GM19023 (cell line): ENCODE measurements around the gene AMY2A.
"Not testable (repeated sequence)": the region's sequence is repeated elsewhere in the genome, so short reads cannot be mapped to it uniquely, and the experiment has no call there.

Experiments
- ATAC-seq: cut with Tn5 transposase; IDR thresholded peaks from one replicate; pipeline ENCODE4 v1.9.1; 2021; ENCODE audit warnings: mild to moderate bottlenecking, moderate library complexity; ENCODE audit not compliant: unreplicated experiment

The AMY2A gene

DNA sequence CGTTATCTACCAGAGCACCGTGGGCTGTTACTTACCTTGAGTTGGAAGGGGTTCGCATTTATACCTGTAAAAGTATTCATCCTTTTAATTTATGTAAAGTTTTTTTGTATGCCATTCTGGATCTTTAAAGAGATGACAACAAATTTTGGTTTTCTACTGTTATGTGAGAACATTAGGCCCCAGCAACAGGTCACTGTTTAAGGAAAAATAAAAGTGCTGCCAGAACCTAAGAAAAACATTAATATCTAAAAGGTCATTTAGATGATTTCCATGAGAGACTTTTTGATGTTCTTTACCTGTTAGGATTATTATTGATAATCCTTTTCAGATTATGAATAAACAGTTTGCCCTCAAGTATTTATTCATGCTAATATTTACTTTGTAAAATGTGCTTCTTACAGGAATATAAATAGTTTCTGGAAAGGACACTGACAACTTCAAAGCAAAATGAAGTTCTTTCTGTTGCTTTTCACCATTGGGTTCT is at the start of gene AMY2A:
Gene AMY2A (plus strand): TSS at position 434 of the 484 bp plus-strand sequence. CDS start 14 bp downstream, at position 448.
- ATAC-seq, result not testable (repeated sequence)

DNA sequence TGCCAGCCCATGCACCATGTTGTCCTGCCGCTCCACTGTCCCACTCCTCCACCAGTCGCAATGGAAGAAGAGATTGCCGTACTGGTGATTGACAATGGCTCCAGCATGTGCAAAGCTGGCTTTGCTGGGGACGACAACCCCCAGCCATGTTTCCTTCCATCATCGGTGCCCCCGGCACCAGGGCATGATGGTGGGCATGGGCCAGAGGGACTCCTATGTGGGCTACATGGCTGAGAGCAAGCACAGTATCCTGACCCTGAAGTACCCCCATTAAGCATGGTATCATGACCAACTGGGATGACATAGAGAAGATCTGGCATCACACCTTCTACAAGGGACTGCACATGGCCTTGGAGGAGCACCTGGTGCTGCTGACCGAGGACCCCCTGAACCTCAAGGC is 47.7 kb upstream of the AMY2A start:
- ATAC-seq, result no peak

DNA sequence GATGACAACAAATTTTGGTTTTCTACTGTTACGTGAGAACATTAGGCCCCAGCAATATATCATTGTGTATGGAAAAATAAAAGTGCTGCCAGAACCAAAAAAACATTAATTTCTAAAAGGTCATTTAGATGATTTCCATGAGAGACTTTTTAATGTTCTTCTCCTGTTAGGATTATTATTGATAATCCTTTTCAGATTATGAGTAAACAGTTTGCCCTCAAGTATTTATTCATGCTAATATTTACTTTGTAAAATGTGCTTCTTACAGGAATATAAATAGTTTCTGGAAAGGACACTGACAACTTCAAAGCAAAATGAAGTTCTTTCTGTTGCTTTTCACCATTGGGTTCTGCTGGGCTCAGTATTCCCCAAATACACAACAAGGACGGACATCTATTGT is 45.9 kb upstream of the AMY2A start, which contains the start of gene AMY2B:
Gene AMY2B (plus strand): TSS at position 301 of the 400 bp plus-strand sequence. CDS start 14 bp downstream, at position 315.
- ATAC-seq, result not testable (repeated sequence)

DNA sequence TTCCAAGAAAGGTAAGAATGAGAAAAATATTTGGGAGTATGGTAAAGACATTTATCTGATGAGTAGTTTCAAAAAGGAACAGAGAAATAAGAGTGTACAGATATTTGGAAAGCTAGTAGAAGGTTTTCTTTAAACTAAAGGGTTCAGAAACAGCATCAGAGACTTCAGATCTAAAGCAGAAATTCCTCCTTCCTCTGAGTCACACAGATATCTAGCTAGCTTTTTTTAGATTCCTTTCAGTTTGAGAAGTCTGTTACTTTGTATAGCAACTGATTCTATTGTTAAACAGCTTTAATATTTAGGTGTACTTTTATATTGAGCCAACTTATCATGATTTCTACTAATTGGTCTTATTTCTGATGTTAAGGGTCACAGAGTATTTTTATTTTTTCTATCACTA is 41.2 kb upstream of the AMY2A start:
- no peak for ATAC-seq

DNA sequence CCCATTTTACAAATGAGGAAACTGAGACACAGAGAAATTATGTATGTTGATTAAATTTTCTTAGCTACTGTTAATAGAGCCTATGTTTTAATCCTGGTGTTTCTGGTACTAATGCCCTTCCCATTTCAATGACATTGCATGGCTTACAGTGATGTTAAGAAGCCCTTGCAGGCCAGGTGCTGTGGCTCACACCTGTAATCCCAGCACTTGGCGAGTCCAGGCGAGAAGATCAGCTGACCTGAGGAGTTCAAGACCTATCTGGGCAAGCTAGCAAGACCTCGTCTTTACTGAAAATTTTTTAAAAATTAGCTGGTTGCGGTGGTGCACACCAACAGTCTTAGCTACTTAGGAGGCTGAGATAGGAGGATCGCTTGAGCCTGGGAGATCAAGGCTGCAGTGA is 40.4 kb upstream of the AMY2A start:
- ATAC-seq, result not testable (repeated sequence)

DNA sequence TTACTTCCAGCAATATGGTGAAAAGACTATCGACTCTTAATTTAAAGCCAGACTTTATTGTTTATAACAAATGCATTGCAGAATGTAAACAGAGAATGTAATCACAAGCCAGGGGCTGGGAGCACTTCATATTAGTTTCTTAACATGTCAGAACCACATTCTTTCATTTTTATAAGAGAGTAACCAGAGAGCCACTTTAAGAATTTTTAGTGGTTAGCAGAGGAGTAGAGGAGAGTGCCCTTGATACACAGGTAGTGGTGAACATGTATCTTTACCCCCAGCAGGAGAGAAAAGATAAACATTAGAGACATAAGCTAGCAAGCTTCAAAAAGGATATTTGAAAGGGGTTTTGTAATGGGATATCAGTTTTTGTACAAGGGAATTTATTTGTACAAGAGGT is 34.8 kb upstream of the AMY2A start:
- ATAC-seq, result no peak

DNA sequence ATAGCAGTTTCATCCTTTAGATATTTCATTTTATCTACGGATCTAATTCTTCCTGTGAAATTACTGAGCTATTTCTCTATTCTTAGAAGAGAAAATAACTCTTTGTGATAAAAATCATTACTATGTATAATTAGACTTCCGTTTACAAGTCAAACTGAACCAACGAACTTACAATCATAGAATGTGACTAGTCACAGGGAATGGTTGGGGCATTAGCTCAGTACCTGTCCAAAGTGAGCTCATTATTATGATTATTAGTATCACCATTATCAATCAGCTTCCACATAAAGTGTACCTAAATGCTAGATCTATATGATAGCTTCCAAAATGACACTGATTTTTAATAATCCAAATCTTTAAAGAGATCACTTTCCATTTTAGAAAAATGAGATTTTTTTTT is 33.3 kb upstream of the AMY2A start:
- no peak for ATAC-seq

DNA sequence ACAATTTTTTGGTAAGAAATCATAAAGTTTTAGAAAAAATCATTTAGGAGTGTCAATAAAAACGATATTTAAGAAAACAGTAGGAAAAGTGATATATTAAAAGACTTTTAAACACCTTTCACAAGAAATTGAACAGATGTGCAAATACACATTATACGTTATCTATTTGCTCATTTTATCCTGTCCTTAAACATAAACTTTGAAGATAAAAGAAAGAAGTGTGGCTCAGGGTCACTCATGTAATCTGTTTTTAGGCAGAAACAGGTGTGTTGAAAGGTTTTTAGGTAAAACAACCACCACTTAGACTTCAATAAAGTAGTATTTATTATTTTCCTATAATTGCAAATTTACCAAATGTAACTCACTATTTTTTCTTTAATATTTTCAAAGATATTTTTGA is 32.7 kb upstream of the AMY2A start:
- ATAC-seq, result no peak

DNA sequence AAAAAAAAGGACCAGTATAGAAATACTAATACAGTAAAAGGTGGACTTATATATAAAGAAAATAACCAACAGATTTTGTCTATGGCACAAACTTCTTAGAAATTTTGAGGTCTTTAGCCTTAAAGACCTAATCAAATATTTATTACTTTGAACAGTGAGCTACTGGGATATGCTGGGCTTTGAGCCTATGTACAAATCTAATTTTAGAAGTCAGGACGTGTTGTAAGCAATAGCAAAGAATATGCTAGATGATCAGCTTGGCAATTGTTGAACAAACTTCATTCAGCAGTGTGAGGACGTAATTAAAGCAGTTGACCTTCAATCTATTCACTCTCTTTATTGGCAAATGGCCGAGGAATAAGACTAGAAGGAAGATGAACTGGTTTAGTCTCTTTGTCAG is 14.5 kb upstream of the AMY2A start:
- ATAC-seq, result not testable (repeated sequence)

DNA sequence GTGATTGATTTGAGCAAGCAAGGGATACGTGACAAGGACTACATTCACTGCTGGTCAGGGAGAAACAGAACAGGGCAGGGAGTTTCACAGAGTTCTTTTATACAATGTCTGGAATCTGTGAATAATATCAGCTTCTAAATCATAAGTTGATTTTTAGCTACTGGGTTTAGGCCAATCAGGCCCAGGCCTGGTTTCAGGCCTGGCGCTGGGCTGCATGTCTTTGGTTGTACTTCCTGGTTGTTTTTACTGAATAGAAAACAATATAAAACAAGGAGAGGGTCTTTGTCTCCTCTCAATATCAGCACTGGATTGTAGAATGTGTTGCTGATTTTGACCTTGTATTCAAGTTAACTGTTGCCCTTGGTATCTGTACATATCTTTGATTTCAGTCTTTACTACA is 865 bp upstream of the AMY2A start:
- no peak for ATAC-seq

DNA sequence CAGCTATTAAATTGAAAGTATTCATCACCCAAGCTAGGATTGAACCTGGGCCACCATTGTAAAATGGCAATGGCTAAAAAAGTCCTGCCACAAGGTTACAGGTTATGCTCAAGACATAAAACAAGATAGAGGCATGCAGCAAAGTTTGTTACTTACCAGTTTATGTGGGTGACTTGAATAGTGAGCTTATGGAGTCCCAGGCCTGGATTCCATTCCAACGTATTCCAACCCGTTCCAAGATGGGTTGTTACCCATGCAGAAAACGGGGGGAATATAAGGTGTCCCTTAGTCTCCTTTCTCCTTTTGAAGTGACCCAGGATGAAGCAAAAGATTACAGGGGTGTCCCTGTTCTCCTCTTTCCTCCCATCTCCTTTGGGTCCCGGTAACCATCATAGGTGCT is 10.2 kb downstream of the AMY2A start:
- ATAC-seq, result not testable (repeated sequence)

DNA sequence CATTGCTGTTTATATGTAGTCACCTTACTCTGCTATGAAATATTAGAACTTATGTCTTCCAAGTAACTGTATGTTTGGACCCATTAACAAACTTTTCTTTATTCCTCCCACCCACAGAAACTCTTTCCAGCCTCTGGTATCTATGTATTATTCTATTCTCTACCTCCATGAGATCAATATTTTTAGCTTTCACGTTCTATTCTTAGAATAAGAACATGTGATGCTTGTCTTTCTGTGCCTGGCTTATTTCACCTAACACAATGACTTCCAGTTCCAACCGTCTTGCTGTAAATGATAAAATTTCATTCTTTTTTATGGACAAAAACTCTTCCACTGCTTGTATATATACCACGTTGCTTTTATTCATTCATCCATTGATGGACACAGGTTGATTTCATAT is 24.0 kb downstream of the AMY2A start:
- ATAC-seq, result not testable (repeated sequence)

DNA sequence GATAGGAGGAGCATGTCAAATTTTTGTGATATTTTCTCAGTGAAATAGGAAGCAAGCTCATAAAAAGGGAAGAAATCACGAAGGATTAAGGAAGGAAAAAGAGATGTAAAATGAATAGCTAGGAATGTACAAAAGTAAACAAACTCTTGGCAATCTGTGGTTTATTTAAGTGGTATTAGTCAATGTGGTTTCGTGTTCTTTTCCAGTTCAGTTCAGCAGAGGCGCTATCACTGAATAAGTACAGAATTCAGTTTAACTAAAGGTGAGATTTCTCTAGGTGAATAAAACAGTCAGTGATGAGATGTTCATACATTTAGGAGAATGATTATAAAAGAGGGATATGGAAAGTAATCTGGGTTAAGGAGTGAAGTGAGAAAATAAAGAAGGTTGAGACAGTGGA is 26.7 kb downstream of the AMY2A start:
- ATAC-seq, result not testable (repeated sequence)

DNA sequence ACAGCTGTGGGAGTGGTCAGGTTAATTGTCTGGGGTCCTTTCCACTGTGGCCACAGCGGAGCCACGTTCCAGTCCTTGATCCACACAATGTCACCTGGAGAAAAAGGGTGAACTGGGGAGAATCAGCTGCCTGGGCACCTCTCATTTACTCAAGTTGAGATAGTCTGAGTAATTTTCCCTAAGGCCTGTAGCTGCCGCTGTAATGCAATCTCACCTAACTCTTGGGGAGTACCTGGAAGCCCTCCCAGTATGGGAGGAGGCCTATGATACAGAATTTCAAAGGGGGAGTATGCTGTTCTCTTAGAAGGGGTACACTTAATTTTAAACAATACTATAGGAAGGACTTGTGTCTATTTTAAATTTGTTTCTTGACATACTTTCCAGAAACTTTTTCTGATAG is 33.1 kb downstream of the AMY2A start:
- ATAC-seq, result not testable (repeated sequence)

DNA sequence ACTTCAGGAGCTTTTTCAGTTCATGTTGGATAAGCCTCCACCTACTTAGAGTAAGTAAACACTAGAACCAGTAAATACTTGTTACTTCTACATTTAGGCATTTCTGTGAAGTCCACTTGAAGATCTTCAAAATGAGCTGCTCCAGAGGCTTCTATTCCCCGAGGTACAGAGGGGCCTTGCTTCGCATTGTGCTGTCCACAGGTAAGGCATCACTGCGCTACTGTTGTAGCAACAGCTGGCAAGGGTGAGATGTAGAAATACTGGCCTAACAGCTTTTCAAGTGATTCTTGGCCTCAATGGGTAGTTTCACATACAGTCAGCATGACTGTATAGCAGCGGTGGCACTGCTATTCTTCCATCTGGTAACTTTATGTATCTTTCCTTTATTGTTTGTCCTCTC is 33.7 kb downstream of the AMY2A start:
- not testable (repeated sequence) for ATAC-seq

DNA sequence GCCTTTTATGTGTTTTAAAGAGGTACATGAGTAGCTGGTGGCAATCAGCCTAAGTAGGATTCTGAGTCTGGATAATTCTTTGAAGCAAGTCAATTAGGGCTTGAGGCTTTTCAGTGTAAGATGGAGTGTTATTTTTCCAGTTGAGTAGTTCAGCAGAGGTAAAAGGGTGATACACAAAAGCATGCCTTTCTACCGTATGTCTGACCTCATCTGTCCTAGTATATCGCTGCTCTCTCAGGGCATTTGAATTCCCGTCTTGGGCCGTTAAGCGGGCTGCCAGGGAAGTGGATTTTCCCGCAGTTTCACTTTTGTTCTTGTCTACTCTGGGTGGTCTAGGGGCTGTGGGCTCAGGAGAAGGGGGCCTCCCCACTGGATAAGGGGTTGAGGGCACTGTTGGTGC is 36.9 kb downstream of the AMY2A start:
- not testable (repeated sequence) for ATAC-seq

DNA sequence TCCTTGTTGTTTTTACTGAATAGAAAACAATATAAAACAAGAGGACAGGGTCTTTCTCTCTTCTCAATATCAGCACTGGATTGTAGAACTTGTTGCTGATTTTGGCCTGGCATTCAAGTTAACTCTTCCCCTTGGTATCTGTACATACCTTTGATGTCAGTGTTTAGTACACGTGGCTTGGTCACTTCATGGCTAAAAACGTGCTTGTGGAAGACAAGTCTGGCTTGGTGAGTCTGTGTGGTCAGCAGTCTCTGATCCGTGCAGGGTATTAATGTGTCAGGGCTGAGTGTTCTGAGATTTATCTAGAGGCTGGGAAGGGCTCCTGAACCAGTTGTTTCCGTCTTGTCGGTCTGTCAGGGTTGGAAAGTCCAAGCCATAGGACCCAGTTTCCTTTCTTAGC is 38.2 kb downstream of the AMY2A start, which contains the start of gene AMY1A:
Gene AMY1A (plus strand): TSS at position 301 of the 400 bp plus-strand sequence. CDS start 571 bp downstream, outside the sequence.
- not testable (repeated sequence) for ATAC-seq
